SIG-M5 treated with dmso at 0.1 percent for 504 hours (cell line): ENCODE results near the gene NTM.

Experiments used
- DNase-seq: peaks from one replicate; lab custom pipeline; 2025; ENCODE audit not compliant: unreplicated experiment; lab: John Stamatoyannopoulos, UW

NTM gene

GRCh38 chr11:131880316-131880715 is 509.9 kb downstream of the NTM start:
- no peak for DNase-seq

DNA sequence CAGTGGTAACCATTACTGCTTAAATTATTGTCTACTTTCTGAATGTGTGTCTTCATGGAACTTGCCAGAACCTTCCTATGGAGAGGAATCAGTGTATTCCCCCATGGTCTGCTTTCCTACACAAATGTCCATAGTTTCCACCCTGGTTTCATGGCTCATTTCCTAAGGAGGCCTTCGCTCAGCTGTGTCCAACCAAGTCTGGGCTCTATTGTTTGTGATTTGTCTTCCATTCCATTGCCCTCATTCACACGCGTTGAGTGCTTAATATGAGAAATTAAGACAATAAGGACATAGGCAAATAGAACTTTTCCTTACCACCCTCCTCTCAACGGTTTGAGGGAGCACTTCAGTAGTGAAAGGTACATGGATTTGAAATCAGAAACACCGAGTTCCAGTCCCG is 510.6 kb downstream of the NTM start:
- no peak for DNase-seq

- no peak for DNase-seq
Observed at GRCh38 chr11:131883332-131883731, 512.9 kb downstream of the NTM start.

GRCh38 chr11:131884461-131885073 is 514.2 kb downstream of the NTM start:
- DNase-seq, result no peak

DNA sequence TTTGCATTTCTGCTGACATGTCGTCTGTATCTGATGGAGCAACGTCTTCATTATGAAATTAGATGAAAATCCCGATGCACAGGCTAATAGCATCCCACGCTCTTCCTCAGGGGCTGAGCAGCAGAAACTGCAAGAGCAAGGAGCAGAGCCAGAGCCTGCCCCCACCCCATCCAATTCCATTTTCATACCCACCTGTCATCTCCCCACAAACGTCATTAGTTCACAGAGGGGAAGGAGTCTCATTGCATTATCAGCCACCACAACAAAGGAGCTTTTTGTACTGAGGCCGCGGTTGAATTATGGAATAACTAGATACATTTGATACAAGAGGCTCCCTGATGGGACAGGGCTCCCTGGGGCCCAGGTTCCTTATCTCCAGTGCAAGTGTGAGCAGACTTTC is 515.0 kb downstream of the NTM start:
- DNase-seq, result no peak

DNA sequence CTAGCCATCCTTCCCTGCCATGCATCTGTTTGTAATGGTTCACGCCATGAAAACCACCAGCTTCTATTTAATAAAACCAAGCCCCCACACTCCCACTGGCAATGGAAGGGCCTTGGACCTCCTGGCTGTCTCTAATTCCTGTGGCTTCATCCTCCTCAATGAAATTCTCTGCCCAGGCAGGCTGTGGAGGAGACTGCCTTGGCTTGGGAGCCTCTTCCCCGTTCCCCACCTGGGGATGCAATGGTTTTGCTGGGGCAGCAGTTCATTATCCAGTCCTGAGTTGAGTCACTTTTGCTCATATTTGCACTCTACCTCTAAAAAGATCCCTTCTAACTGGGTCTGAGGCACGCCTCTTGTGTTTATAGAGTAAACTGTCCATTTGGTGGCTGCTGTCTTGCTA is 515.8 kb downstream of the NTM start:
- DNase-seq, result no peak

DNA sequence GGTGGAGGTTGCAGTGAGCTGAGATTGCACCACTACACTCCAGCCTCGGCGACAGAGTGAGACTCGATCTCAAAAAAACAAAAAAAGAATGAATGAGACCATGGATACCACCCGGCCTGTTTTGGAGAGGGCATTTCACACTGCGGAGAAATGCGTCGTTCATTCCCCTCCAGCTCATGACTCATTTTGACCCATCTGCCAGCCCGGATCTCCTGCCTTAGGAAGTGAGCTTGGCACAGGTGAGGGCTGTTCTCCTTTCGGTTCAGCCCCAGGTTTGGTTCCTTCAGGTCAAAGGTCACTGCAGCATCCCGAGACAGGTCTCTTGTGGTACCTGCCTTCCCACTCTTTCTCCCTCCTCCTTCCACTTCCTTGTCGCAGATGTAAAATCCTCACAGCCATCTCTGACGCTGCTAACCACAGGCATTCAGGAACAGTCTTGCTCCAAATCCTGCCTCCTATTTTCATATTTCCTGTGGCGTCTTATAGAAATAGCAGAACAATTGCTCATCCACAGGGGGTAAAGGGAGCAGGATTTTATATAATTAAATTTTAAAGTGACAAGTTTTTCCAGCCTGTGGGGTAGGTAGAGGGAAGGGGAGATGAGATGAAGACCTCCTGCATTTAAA is 517.9 kb downstream of the NTM start:
- no peak for DNase-seq

DNA sequence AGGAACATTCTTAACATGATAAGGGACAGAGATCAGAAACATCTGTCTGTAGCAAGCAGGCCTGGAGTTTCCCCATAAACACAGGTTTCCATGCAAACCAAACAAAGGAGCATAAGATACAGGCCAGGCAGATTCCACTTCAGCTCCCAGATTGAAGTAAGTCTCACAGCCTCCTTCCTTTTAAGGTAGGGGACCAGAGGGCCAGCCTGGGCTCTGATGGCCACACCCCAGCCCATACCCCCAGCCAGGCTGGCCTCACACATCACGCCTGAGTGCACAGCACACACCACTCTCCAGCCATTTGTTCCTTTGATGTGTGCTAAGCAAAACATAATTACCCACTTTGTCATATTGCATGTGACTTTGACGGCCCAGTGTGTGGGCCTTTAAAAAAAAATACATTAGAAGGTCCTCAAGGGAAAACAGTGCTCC is 518.7 kb downstream of the NTM start:
- DNase-seq, result no peak

- no peak for DNase-seq
Observed at GRCh38 chr11:131889760-131890581, 519.6 kb downstream of the NTM start.

DNA sequence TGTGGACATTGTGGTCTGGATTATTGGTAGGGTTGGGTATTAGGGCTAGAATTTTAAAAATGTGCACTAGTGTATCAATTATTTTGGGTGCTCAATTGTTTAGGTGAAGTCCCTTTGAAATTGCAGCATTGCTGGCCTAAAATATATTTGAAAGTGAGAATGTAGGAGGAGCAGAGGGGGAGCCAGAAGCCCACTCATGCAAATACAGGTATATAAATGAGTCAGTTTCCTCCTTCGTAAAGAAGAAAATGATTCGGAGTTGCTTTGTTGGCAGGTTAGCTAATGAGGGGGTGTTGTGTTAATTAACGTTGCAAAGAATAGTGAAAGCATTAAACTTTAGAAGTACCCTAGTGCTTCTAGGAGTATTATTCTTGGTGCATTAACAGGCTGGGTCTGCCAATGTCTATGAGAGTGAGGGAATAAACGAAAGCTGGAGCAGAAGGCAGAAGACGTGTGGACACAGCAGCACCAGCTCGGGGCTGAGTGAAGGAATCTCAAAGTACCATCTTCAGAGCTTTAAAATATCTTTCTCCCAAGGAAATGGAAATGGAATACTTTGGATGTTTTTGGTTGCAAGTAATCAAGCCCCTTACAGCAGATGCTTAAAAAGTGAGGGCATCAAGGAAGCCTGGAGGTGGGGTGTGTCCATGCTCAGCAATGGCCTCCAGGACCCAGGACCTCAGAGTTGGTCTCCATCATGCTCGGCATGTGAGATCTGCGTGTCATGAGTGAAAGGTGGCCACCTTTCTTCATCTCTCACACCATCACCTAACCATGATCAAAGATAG is 522.9 kb downstream of the NTM start:
- DNase-seq, result no peak

DNA sequence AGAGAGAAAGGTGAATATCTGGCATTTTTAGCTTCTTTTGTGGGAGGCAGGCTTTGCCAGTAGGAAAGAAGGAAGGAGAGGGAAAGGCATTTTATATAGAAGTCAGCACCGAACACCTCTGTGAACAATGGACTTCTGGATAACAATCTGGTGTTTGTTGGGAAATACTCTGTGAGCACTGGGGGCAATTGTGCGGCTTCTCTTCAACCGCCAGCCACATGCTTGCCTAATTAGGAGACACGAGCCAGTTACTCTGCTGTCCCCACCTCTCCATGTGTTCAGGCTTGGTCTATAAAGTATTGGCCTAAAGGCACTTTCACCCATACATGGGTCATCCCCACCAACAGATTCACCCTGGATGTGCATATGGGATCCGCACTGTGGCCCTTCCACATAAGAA is 523.6 kb downstream of the NTM start:
- no peak for DNase-seq

DNA sequence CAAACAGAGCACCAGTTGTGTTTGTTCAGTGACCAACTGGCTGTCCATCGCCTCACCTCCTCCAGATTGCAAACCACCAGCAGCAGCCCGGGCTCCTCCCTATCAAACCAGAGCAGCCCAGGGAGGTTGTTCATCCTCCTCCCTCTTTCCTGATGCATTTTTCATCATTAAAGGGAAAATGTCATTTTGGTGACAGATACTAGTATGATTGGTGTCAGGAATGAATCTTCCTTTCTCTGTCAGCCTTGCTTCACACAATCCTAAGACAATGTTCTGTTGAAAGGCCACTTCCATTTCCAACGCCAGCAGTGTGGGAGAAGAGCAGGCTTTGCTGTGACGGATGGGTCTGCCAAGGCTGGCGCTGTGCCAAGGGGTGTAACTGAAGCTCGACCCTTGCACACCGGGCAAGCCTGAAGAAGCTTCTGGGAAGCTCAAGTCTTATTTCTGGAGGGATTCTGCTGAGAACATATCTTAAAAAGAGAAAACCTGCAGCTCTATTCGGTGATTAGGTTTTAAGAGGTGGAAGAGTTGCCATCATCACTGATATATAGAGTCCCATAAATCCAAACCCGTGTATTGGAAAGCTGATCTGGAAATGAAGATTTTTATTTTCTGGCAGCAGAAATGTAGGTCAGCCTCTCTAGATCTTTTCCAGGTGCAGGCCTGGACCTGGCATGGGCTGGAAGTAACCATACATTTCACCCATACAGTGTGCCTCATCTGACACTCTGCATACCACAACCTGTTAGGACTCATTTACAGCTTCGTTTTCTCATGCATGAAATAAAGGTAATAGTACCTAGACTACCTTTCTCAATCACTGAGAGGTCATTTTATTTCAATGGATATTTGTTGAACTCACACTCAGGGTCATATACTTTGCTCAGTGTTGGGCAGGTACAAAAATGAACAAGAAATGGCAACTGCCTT is 524.5 kb downstream of the NTM start:
- no peak for DNase-seq

DNA sequence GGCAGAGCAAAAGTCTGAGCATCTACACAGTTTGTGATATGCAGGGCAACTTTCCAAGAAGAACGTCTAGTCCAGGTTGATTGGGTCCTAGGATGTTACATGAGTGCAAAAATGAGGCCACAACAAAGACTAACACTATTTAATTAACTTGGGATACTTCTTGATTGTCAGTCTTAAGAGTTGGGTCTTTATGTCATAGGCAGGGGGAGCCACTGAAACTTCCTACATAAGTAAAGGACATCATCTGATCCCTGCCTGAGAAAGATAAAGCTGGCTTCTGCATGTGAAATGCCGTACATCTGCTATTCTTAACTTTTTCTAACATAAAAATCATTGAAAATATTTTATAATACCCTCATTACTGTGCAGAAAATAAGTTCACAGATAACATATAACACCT is 525.5 kb downstream of the NTM start:
- DNase-seq, result no peak

DNA sequence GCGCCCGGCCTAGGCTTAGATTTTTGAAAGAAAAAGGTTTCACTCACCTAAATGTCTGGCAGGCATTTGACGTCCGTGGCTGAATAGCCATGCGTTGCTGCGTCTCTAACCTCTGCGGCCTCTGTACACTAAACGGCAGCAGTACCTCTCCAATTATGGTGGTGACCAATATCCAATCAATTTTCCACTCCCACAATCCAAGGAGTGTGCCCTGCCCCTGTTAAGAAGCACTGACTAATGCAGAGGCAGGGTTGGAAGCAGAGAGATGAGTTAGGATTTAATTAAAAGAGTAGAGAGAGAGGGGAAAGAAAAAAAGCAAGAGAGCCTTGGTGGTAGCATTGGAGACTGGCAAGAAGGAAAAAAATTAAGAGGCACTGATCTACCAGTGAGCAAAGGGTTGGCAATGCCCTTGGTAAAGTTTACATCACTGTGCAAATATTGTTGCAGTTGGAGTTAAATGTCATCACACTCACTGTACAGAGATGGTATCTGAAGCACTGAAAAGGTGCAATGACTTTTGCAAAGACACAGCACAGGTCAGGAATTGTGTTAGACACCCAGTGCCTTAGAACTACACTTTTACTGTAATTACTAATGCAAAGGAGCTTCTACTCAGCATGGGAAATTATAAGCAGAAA is 526.7 kb downstream of the NTM start:
- DNase-seq, result no peak

DNA sequence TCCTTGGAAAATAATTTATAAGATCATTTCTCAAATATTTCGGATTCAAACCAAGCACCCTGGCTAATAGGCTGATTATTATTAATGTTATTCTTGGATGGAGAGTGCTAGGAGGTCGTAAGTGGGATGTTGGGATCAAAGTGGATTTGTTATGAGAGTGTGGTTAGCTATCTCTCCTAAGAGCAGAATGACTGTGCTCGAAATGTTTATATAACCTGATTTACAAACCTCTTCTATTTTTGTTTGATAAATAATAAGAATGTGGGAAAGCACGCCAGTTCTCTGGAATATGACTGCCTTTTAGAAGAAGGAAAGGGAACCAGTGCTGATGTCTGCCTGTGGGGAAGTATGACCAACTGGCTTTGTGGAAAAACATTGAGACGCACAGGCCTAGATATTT is 527.5 kb downstream of the NTM start:
- DNase-seq, result no peak

GRCh38 chr11:131898949-131899348 is 528.5 kb downstream of the NTM start:
- no peak for DNase-seq

GRCh38 chr11:131899950-131900580 is 529.6 kb downstream of the NTM start:
- no peak for DNase-seq

DNA sequence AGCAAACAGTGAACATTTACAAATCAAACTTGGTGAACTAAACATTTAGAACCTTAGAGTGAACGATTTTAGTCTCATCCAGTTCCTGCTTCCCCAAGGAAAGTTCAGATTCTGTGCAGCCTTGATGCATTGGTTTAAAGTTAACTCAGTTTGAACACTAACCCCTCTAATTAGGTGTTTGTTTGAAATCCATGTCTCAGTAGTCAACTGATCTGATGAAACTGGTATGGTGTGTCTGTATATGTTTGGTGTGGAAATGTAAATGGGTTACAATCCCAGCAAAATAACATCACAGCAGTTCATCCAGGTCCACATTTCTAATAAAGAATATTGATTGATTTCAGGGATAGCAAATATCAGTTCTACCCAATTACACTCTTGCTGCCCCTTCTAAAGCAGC is 532.0 kb downstream of the NTM start:
- DNase-seq, result no peak

GRCh38 chr11:131903074-131903473 is 532.7 kb downstream of the NTM start:
- DNase-seq, result no peak

DNA sequence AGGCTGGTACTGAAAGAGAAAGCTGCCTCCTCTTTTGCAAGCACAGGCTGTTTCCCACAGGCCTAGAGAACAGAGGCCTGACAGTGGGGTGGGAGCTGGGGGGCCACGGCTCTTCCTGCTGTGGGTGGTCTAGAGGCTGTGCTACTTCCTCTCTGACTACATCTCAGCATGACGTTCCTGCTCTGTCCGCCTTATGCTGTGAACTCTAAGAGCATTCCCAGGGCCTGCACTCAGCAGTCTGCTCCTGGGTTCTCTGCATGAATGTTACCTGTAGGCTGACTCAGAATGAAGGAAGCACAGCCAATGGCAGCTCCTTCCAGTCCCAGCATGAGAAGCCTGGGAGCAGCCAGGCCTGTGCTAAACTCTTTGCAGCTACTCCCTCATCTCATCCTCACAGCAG is 534.3 kb downstream of the NTM start:
- DNase-seq, result no peak
